Measurements from ENCODE around the gene LAMTOR4. TPM values are rescaled to one million over a fixed set of nuclear protein-coding genes. Genes with fewer than 3 reads are reported as not detected.

Gene LAMTOR4
- total and polyA plus RNA-seq, 2 of the 13 experiments (the other 11 are each of a cell fraction or from before 2014, with no cell fraction given), result 115 to 118 TPM

- peaks cover 64% of the 10 kb centered on the region for H3K4me1 ChIP-seq (ENCODE audit: insufficient read depth, low read length)
- POLR2A ChIA-PET, result interaction anchor here (1.3 to 3.5 kb wide), 3 partner anchors 23 to 304 kb away, joined by 4 to 48 read pairs (median 11); partner anchors contain the start of genes AP4M1, LAMTOR4, MCM7 and ZCWPW1
- no peaks in the 10 kb centered on the region; a peak in 1 of 5 replicates for H3K27me3 ChIP-seq (ENCODE audit: control insufficient read depth in 1 of 2, insufficient read depth in 2 of 2, low read length in 2 of 2)
- ATAC-seq (no peak), DNase-seq (ENCODE audit: low spot score) (no peak), FAIRE-seq (no peak)
- CTCF ChIA-PET (ENCODE audit: low intra/inter-chr PET ratio, low total read pairs), result no interaction called here
- peak overlapping the region; percentile 42 for H3K27ac ChIP-seq (ENCODE audit: extremely low read length, insufficient read depth, low read length)
- peak overlapping the region in 1 of 3 experiments; percentile 30; a peak in 1 of 6 replicates for H3K4me3 ChIP-seq (replicated peaks in 1 of 3; ENCODE audit: insufficient read depth in 1 of 3, low read depth in 2 of 3, low read length in 3 of 3)
- H4K20me1 ChIP-seq (ENCODE audit: insufficient read depth, low read length), result no peaks in the 10 kb centered on the region
- peak overlapping the region; percentile 74 for H3K4me2 ChIP-seq (ENCODE audit: low read depth, low read length)
- H3K79me2 ChIP-seq (ENCODE audit: insufficient read depth, low read length), result peaks cover 5% of the 10 kb centered on the region
- 0 out of 2 replicates have a peak overlapping the region, but pooled peaks have one; percentile 1 for H3K9ac ChIP-seq (ENCODE audit: insufficient read depth, low read depth, low read length)
- H3K36me3 ChIP-seq (replicated peaks in 1 of 2; ENCODE audit: control insufficient read depth in 1 of 2, insufficient read depth in 2 of 2, low read length in 2 of 2), result no peaks in the 10 kb centered on the region
- no peaks in the 10 kb centered on the region for H3K9me3 ChIP-seq (ENCODE audit: low read length)
- in situ Hi-C loops (cut with HindIII; ENCODE audit: extremely low pct_ligation_motif_present, low pct_unique_long_range_greater_than_20kb), result no loop called here
- intact Hi-C loops (cut with micrococcal nuclease; ENCODE audit: unreplicated experiment), result loop anchor here (5.0 kb wide), 1 partner anchor 42 kb away; the partner anchor contains the start of gene ZNF3
- H2AFZ ChIP-seq (ENCODE audit: low read length), result no peak overlapping the region
- no TSS peak for BruUV-seq (replicated peaks)
- 86% methylated on average over 4 of the region's 4 CpGs for WGBS (ENCODE audit: low lambda C conversion rate)
- TF ChIP-seq ZBTB44 (CRISPR knock-in tag; IDR thresholded peaks at IDR 0.05) (no peak), ZMAT3 (CRISPR knock-in tag; conservative IDR thresholded peaks at IDR 0.05) (no peak), ZNF780A (CRISPR knock-in tag; IDR thresholded peaks at IDR 0.05) (no peak), KDM6A (CRISPR knock-in tag; IDR thresholded peaks at IDR 0.05; ENCODE audit: low read depth) (no peak), IRF1 (CRISPR knock-in tag; IDR thresholded peaks at IDR 0.05; ENCODE audit: low read depth) (no peak), RBFOX2 (IDR thresholded peaks at IDR 0.05; ENCODE audit: low read depth, low read length) (peak; percentile 35; the same call in 1 of the 2 replicates), POLR2G (IDR thresholded peaks at IDR 0.05; ENCODE audit: low read depth, low read length) (0 out of 2 replicates have a peak, but pooled peaks have one; percentile 10)
These were observed 24.2 kb upstream of the LAMTOR4 start for GRCh38 chr7:100124301-100125230.
